Omental fat pad (tissue), 4 donors: ENCODE data around the gene CITED4. TPM values are rescaled to one million over a fixed set of nuclear protein-coding genes. Genes with fewer than 3 reads are reported as not detected.

ENCODE experiments used
- ATAC-seq: fragments of 150-250 bp; one replicate; pipeline ENCODE4 v1.9.1; 2016; ENCODE audit warnings: mild to moderate bottlenecking, moderate library complexity; ENCODE audit not compliant: low FRiP score
- DNase-seq: peaks from one replicate; pipeline ENCODE4 v3.0.0-alpha.2; 2019; ENCODE audit warnings: low spot score
- CTCF ChIP-seq, 3 donors: fragments of 450-650 bp; IDR thresholded peaks; one replicate each; pipeline ENCODE4 v1.5.1; 2016 to 2017; ENCODE audit warnings: antibody characterized with exemption in 3 of 3, mild to moderate bottlenecking in 3 of 3, moderate library complexity in 2 of 3
- total RNA-seq, 4 donors: library from RNA; depleted of rRNA; stranded (reverse); fragments of >200 nt; gene quantifications; one replicate each; pipeline ENCODE4 v1.1.0, GENCODE V29; 2016

The CITED4 gene, protein sequence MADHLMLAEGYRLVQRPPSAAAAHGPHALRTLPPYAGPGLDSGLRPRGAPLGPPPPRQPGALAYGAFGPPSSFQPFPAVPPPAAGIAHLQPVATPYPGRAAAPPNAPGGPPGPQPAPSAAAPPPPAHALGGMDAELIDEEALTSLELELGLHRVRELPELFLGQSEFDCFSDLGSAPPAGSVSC
- 10 to 100 TPM in 3 of 4 donors, 1 to 10 TPM in 1; 5.8 to 21.6 (median 13.6) TPM for total RNA-seq

DNA sequence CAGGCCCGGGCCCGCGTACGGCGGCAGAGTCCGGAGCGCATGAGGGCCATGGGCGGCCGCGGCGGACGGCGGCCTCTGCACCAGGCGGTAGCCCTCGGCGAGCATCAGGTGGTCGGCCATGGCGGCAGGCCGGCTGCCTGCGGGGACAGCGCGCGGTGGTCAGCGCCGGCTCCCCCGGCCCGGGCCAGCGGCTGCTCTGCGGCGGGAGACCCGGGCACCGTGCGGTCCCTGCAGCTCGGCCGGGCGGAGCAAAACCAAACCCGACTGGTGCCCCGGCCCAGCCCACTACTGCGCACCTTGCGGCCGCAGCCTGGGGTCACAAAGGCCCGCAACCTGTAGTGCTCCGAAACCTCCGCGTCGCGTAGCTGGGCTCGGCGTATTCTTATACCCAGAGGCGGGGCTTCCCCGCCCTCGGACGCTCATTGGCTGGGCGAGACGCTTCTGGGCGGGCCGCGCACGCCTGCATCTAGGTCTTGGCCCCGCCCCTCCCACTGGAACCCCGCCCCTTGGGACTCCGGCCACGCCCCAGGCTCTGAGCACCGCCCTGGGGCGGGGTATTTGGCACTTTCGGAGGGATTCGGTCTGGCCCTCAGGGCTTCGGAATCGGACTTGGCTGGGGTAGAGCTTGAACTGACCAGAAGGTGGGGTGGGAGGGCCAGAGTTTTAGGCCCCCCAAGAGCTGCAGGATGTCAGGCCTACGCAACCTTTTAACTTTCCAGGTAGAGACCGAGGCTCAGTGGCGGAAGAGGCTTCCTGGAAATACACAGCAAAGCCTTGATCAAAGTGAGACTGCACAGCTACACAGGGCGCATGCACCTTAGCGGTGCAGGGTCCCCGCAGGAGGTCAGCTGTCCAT, at the start of gene CITED4:
Gene CITED4 (minus strand): TSS at position 356 of the 856 bp plus-strand sequence. CDS start 236 bp downstream, at position 120.
- TF ChIP-seq CTCF (IDR thresholded peaks at IDR 0.05) = no peak
- DNase-seq (peak; percentile 93), ATAC-seq (peak; percentile 97)

GRCh38 chr1:40911105-40911504, 48.9 kb upstream of the CITED4 start:
- ATAC-seq = no peak
- no peak for TF ChIP-seq CTCF (IDR thresholded peaks at IDR 0.05)
- DNase-seq = no peak

DNA sequence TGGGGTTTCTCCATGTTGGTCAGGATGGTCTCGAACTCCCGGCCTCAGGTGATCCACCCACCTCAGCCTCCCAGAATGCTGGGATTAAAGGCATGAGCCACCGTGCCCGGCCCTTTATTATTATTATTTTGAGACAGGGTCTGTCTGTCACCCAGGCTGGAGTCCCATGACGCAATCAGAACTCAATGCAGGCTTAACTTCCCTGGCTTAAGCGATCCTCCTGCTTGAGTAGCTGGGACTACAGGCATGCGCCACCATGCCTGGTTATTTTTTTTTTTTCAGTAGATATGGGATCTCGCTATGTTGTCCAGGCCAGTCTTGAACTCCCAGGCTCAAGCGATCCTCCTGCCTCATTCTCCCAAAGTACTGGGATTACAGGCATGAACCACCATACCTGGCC, 47.1 kb upstream of the CITED4 start:
- no peak for DNase-seq
- TF ChIP-seq CTCF (IDR thresholded peaks at IDR 0.05) = no peak
- no peak for ATAC-seq

DNA sequence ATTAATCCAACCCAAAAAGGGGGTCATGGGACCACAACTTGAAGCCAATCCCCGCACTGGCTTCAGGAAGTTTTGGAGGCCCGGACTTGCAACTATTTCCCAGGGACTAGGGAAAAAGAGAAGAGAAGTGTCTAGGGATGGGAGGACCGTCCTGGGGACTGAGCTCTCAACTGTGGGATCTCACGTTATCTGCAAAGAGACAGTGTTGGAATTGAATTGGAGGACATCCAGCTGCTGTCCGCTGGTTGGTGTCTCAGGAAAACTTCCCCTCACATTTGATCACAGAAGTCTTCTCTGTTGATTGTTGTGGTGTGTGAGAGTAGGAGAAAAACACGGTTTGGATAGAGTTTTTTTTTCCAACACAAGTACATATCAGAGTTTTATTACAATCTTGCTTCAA, 46.2 kb upstream of the CITED4 start:
- no peak for ATAC-seq
- no peak for DNase-seq
- no peak for TF ChIP-seq CTCF (IDR thresholded peaks at IDR 0.05)

- DNase-seq = no peak
- no peak for TF ChIP-seq CTCF (IDR thresholded peaks at IDR 0.05)
- no peak for ATAC-seq
Observed at GRCh38 chr1:40907899-40908298, 45.7 kb upstream of the CITED4 start.

DNA sequence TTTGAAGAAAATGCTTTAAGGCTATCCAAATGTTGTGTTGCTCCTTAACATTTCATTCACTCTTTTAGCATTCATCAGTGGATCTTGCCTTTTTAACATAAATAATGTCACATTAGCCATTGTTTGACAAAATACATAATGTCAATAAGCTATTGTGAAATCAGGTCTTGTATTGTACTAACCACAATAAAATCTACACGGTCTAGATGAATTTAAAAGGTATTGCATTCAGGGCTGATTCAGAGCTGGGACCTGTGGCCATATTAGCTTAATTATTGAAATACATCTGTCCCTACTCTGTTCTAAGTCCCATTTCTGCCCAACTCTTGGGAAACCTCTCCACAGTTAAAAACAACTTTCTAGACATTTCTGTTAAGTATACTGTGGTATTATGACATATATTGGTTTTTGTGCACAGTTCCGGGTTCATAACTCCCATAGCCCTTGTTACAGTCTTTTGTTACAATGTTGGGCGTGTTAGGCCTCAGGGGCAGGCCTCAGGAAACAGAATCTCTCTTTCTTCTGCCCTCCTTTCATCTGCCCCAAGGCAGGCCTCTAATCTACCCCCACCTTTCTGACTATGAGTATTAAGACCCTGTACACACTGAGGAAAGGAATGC, 44.7 kb upstream of the CITED4 start:
- DNase-seq = no peak
- no peak for TF ChIP-seq CTCF (IDR thresholded peaks at IDR 0.05)
- no peak for ATAC-seq
